Measurements from ENCODE around the gene CNTNAP2. TPM values are rescaled to one million over a fixed set of nuclear protein-coding genes. Genes with fewer than 3 reads are reported as not detected.

The CNTNAP2 gene
- total and polyA plus RNA-seq, 11 donors: 0.01 to 2.6 (median 0.31) TPM; not detected in 3

DNA sequence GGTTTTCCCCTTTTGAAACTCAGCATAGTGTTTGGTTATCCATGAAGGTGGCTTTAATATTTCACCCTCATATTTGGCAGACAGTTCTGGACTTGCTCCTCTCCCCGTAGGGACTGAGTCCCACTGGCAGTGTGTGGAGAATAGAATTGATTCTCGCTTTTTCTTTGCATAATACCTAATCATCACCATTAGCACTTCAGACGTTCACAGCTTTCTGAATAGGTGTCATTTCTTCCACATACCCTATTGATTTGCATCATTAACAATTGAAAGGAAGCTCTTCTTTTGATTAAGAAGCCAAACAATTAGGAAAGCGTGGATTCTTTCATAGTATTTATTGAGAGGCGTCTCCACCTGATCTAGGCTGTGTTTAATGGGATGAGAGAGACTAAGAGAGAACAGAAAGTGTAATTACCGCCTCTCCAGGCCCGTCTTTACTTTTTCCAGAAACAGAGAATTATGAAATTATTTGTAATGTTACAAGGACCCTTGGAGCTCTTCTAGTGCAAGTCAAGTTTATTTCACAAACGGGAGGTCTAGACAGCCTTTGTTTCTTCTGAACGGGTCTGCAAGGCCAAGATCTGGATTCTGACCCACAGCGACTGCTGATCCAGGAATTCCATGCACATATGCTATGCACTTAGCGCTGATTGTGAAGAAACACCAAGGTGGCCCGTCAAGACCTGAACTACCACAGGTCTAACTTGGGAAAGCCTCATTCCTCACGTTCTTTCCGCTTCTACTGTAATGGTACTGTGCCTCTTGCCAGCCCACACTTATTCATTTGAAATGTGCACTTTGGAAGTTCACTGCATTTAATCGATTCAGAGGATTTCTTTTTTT, 2224.1 kb downstream of the CNTNAP2 start:
- 59 to 67% (median 62%) methylated on average over 15 of the region's 15 CpGs for WGBS, 4 donors
- DNase-seq (no peak), ATAC-seq (no peak)
- H3K9me3 ChIP-seq: no peaks in the 10 kb centered on the region
- H3K27ac ChIP-seq: no peak overlapping the region
- no peaks in the 10 kb centered on the region for H3K36me3 ChIP-seq
- H3K4me3 ChIP-seq: no peak overlapping the region
- peaks cover 0 to 11% (median 7%) of the 10 kb centered on the region in 12 donors for H3K4me1 ChIP-seq
- intact Hi-C loops (cut with DNase I): no loop called here
- TF ChIP-seq, protein P1, sequence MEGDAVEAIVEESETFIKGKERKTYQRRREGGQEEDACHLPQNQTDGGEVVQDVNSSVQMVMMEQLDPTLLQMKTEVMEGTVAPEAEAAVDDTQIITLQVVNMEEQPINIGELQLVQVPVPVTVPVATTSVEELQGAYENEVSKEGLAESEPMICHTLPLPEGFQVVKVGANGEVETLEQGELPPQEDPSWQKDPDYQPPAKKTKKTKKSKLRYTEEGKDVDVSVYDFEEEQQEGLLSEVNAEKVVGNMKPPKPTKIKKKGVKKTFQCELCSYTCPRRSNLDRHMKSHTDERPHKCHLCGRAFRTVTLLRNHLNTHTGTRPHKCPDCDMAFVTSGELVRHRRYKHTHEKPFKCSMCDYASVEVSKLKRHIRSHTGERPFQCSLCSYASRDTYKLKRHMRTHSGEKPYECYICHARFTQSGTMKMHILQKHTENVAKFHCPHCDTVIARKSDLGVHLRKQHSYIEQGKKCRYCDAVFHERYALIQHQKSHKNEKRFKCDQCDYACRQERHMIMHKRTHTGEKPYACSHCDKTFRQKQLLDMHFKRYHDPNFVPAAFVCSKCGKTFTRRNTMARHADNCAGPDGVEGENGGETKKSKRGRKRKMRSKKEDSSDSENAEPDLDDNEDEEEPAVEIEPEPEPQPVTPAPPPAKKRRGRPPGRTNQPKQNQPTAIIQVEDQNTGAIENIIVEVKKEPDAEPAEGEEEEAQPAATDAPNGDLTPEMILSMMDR (IDR thresholded peaks at IDR 0.05): no peak
- no peak for TF ChIP-seq POLR2A (IDR thresholded peaks at IDR 0.05)
- peaks cover 17 to 79% (median 45%) of the 10 kb centered on the region in 9 donors for H3K27me3 ChIP-seq

DNA sequence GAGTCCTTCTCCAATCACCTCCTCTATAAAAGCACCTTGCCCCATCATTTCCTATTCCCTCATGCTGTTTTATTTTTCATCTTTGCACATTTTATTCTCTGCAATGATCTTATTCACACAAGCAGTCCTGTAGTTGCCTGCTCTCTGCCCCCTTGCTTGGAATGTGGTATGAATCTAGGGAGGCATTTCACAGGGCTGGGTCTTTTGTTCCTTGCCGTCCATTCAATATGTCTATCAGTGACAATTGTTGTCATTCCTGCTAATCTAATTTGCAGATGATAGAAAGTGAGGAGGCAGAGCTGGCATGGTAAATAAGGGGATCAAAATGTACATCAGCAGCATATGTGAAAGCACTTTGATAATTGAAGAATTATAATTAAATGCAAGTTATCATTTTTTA, 2227.8 kb downstream of the CNTNAP2 start:
- Histone ChIP-seq H3K4me3 (no peak overlapping the region), H3K27ac (no peak overlapping the region), H3K9me3 (no peaks in the 10 kb centered on the region), H3K27me3 (peaks cover 2 to 41% (median 15%) of the 10 kb centered on the region in 9 donors), H3K4me1 (peaks cover 0 to 4% (median 2%) of the 10 kb centered on the region in 12 donors), H3K36me3 (no peaks in the 10 kb centered on the region)
- DNase-seq (no peak), ATAC-seq (no peak)
- TF ChIP-seq, protein P1 (IDR thresholded peaks at IDR 0.05): no peak
- no peak for TF ChIP-seq POLR2A (IDR thresholded peaks at IDR 0.05)
- intact Hi-C loops (cut with DNase I): no loop called here
- 15 to 34% (median 31%) methylated on average over 1 of the region's 1 CpG for WGBS, 4 donors

DNA sequence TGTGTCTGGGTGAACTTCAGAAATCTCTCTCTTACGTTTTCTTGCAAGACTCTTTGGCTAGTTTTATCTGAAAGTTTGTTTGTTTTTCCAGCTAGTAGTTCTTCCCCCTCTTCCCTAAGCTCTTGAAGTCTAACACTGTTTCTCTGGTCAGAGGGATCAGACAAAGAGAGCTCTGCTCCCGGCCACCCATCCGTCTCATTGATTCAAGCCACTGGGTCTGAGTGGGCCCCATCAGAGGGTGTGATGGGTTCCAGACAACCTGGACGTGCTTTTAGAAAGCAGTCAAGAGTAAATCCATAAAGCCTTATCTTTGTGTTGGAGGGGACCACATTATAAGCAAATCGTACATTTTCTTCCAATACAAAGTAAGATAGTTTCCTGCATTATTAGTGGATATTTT, 2231.4 kb downstream of the CNTNAP2 start:
- DNase-seq: no peak
- H3K27me3 ChIP-seq: peaks cover 0 to 20% (median 0%) of the 10 kb centered on the region in 9 donors
- H3K27ac ChIP-seq: no peak overlapping the region
- no peaks in the 10 kb centered on the region for H3K36me3 ChIP-seq
- no peaks in the 10 kb centered on the region for H3K9me3 ChIP-seq
- intact Hi-C loops (cut with DNase I): no loop called here
- no peak overlapping the region for H3K4me3 ChIP-seq
- TF ChIP-seq, protein P1 (IDR thresholded peaks at IDR 0.05): no peak
- TF ChIP-seq POLR2A (IDR thresholded peaks at IDR 0.05): no peak
- no peak for ATAC-seq
- 44 to 59% (median 47%) methylated on average over 5 of the region's 5 CpGs for WGBS, 4 donors
- no peaks in the 10 kb centered on the region for H3K4me1 ChIP-seq

DNA sequence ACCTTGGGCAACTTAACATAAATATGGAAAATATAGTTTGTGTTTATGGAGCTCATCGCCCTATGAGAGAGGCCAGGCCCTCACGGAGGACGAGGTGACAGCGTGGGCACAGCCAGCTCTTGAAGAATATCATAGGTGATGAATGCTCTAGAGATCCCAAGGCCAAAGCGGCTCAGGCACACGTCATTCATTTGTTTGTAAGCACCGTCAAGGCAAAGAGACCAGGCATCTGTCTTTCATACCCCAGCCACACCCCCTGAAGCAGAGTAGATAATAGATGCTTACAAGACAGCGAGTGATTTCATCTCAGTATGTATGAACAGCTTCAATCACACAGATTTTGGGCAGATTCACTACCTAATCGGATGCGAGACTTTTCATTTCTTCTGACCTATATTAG, 2231.9 kb downstream of the CNTNAP2 start:
- H3K4me1 ChIP-seq: no peaks in the 10 kb centered on the region
- no peak overlapping the region for H3K4me3 ChIP-seq
- no peaks in the 10 kb centered on the region for H3K36me3 ChIP-seq
- no peak for DNase-seq
- intact Hi-C loops (cut with DNase I): no loop called here
- H3K9me3 ChIP-seq: no peaks in the 10 kb centered on the region
- WGBS, 4 donors: 62 to 73% (median 67%) methylated on average over 10 of the region's 10 CpGs
- H3K27me3 ChIP-seq: peaks cover 0 to 17% (median 0%) of the 10 kb centered on the region in 9 donors
- ATAC-seq: no peak
- no peak overlapping the region for H3K27ac ChIP-seq
- TF ChIP-seq POLR2A (IDR thresholded peaks at IDR 0.05): no peak

Data from heart left ventricle (tissue), 16 donors.